SK-N-SH treated with all-trans-retinoic acid at 6 μM for 48 hours (cell line): ENCODE data around the gene CDCP1.

Experiments
- ATAC-seq: fragments of 200-7000 bp; cut with Tn5 transposase; 3 replicates; pipeline ENCODE4 v1.9.1; 2020; ENCODE audit warnings: mild to moderate bottlenecking, moderate library complexity
- BACH2 ChIP-seq: fragments of 250-450 bp; sonication (Bioruptor Pico); IDR thresholded peaks from 2 replicates; pipeline ENCODE4 v1.9.0; 2021; ENCODE audit warnings: mild to moderate bottlenecking, borderline replicate concordance
- CSDC2 ChIP-seq: fragments of 250-450 bp; sonication (Bioruptor Pico); IDR thresholded peaks from 2 replicates; pipeline ENCODE4 v1.5.0; 2020; ENCODE audit warnings: mild to moderate bottlenecking, moderate library complexity
- ESRRG ChIP-seq: fragments of 250-450 bp; sonication (Bioruptor Pico); IDR thresholded peaks from 2 replicates; pipeline ENCODE4 v1.6.1; 2021; ENCODE audit warnings: mild to moderate bottlenecking
- GLIS3 ChIP-seq: fragments of 250-450 bp; sonication (Bioruptor Pico); IDR thresholded peaks from 2 replicates; pipeline ENCODE4 v1.5.0; 2020; ENCODE audit warnings: mild to moderate bottlenecking, moderate library complexity
- ISL1 ChIP-seq: fragments of 250-450 bp; sonication (Bioruptor Pico); IDR thresholded peaks from 2 replicates; pipeline ENCODE4 v2.1.2; 2022; ENCODE audit warnings: mild to moderate bottlenecking, moderate library complexity
- OSR1 ChIP-seq: fragments of 250-450 bp; sonication (Bioruptor Pico); IDR thresholded peaks from 2 replicates; pipeline ENCODE4 v1.8.0; 2022; ENCODE audit warnings: moderate library complexity, mild to moderate bottlenecking, inconsistent platforms
- PPARA ChIP-seq: fragments of 250-450 bp; sonication (Bioruptor Pico); IDR thresholded peaks from 2 replicates; pipeline ENCODE4 v1.5.0; 2020; ENCODE audit warnings: mild to moderate bottlenecking, borderline replicate concordance
- RARB ChIP-seq: fragments of 250-450 bp; sonication (Bioruptor Pico); IDR thresholded peaks from 2 replicates; pipeline ENCODE4 v1.8.0; 2021; ENCODE audit warnings: mild to moderate bottlenecking, moderate library complexity
- SNAI2 ChIP-seq: fragments of 250-450 bp; sonication (Bioruptor Pico); IDR thresholded peaks from 2 replicates; pipeline ENCODE4 v1.5.0; 2020; ENCODE audit warnings: mild to moderate bottlenecking, moderate library complexity
- TCF4 ChIP-seq: fragments of 250-450 bp; sonication (Bioruptor Pico); IDR thresholded peaks from 2 replicates; pipeline ENCODE4 v1.8.0; 2021; ENCODE audit warnings: mild to moderate bottlenecking, moderate library complexity, borderline replicate concordance
- TOX ChIP-seq: fragments of 250-450 bp; sonication (Bioruptor Pico); IDR thresholded peaks from 2 replicates; pipeline ENCODE4 v1.8.0; 2021; ENCODE audit warnings: mild to moderate bottlenecking, moderate library complexity, borderline replicate concordance
- ZC3H10 ChIP-seq: fragments of 250-450 bp; sonication (Bioruptor Pico); IDR thresholded peaks from 2 replicates; pipeline ENCODE4 v1.5.1; 2021; ENCODE audit warnings: mild to moderate bottlenecking, moderate library complexity
- ZFP30 ChIP-seq: fragments of 450-650 bp; formaldehyde crosslinking; IDR thresholded peaks from 2 replicates; pipeline ENCODE4 v1.5.0; 2022; ENCODE audit warnings: mild to moderate bottlenecking, moderate library complexity
- ZNF565 ChIP-seq: fragments of 450-650 bp; formaldehyde crosslinking; conservative IDR thresholded peaks from 2 replicates; pipeline ENCODE4 v1.5.0; 2020; ENCODE audit warnings: low read depth, mild to moderate bottlenecking, moderate library complexity
- ZNF8 ChIP-seq: fragments of 450-650 bp; formaldehyde crosslinking; IDR thresholded peaks from 2 replicates; pipeline ENCODE4 v1.5.0; 2020; ENCODE audit warnings: mild to moderate bottlenecking, moderate library complexity
- TF ChIP-seq, protein P1 (sequence below): fragments of 250-450 bp; sonication (Bioruptor Pico); IDR thresholded peaks from 2 replicates; pipeline ENCODE4 v1.5.1; 2020; ENCODE audit warnings: low read depth, mild to moderate bottlenecking, moderate library complexity
- TF ChIP-seq, protein P2 (sequence below): fragments of 250-450 bp; sonication (Bioruptor Pico); IDR thresholded peaks from 2 replicates; pipeline ENCODE4 v1.5.1; 2021; ENCODE audit warnings: mild to moderate bottlenecking, moderate library complexity
- TF ChIP-seq, protein P3 (sequence below): fragments of 250-450 bp; sonication (Bioruptor Pico); IDR thresholded peaks from 2 replicates; pipeline ENCODE4 v1.8.0; 2021; ENCODE audit warnings: low read depth, mild to moderate bottlenecking, moderate library complexity, borderline replicate concordance
- TF ChIP-seq, protein P4 (sequence below): fragments of 250-450 bp; sonication (Bioruptor Pico); IDR thresholded peaks from 2 replicates; pipeline ENCODE4 v1.5.0; 2020; ENCODE audit warnings: mild to moderate bottlenecking, moderate library complexity

Gene CDCP1

DNA sequence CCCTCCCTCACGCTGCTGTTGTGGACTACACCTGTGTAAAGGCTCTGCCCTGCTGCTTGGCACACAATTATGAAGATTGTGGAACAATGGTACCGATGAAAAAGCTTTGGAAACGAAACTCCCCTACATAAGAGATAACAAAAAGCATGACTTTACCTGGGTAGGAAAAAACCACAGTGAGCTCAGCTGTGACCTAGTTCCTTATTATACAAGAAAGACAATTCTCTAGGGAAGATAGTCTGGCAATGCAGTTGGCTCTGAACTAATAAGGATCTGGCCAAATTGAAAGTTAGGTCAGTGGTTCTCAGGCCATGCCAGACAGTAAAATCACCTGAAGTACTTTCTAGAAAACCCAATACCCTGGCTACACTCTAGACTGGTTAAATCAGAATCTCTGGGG is 104.0 kb downstream of the CDCP1 start (continued):
- TF ChIP-seq, protein P1, sequence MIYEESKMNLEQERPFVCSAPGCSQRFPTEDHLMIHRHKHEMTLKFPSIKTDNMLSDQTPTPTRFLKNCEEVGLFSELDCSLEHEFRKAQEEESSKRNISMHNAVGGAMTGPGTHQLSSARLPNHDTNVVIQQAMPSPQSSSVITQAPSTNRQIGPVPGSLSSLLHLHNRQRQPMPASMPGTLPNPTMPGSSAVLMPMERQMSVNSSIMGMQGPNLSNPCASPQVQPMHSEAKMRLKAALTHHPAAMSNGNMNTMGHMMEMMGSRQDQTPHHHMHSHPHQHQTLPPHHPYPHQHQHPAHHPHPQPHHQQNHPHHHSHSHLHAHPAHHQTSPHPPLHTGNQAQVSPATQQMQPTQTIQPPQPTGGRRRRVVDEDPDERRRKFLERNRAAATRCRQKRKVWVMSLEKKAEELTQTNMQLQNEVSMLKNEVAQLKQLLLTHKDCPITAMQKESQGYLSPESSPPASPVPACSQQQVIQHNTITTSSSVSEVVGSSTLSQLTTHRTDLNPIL (CRISPR knock-in tag) = no peak
- no peak for TF ChIP-seq TOX
- TF ChIP-seq, all 23 proteins: peak for 0

DNA sequence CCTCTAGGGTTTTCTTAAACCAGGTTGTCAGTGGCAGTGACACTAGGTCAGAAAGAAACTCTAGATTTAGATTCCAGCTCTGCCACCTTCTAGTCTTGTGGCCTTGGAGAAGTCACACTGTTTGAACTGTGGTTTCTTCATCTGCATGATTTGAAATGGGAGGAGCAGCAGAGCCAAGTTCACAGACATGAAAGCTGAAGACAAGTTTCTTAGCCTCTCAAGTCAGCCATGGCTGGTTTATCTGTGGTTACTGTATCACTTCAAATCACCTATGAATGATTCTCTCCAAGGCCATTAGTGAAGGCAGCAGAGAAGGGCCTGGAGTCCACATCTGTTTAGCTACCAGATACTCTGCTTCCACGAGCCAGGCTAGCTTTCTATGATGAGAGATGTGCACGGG is 104.5 kb downstream of the CDCP1 start:
- no peak for ATAC-seq
- no peak for TF ChIP-seq OSR1 (CRISPR knock-in tag)
- no peak for TF ChIP-seq RARB (CRISPR knock-in tag)
- TF ChIP-seq SNAI2 (CRISPR knock-in tag) = no peak
- no peak for TF ChIP-seq TOX
- TF ChIP-seq ISL1 = no peak
- TF ChIP-seq, protein P2, sequence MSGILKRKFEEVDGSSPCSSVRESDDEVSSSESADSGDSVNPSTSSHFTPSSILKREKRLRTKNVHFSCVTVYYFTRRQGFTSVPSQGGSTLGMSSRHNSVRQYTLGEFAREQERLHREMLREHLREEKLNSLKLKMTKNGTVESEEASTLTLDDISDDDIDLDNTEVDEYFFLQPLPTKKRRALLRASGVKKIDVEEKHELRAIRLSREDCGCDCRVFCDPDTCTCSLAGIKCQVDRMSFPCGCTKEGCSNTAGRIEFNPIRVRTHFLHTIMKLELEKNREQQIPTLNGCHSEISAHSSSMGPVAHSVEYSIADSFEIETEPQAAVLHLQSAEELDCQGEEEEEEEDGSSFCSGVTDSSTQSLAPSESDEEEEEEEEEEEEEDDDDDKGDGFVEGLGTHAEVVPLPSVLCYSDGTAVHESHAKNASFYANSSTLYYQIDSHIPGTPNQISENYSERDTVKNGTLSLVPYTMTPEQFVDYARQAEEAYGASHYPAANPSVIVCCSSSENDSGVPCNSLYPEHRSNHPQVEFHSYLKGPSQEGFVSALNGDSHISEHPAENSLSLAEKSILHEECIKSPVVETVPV (CRISPR knock-in tag) = no peak
- TF ChIP-seq ZNF565 (CRISPR knock-in tag) = no peak
- no peak for TF ChIP-seq GLIS3 (CRISPR knock-in tag)
- TF ChIP-seq CSDC2 (CRISPR knock-in tag) = no peak
- no peak for TF ChIP-seq PPARA (CRISPR knock-in tag)
- TF ChIP-seq, protein P1 (CRISPR knock-in tag) = no peak
- no peak for TF ChIP-seq TCF4 (CRISPR knock-in tag)
- TF ChIP-seq, protein P3, sequence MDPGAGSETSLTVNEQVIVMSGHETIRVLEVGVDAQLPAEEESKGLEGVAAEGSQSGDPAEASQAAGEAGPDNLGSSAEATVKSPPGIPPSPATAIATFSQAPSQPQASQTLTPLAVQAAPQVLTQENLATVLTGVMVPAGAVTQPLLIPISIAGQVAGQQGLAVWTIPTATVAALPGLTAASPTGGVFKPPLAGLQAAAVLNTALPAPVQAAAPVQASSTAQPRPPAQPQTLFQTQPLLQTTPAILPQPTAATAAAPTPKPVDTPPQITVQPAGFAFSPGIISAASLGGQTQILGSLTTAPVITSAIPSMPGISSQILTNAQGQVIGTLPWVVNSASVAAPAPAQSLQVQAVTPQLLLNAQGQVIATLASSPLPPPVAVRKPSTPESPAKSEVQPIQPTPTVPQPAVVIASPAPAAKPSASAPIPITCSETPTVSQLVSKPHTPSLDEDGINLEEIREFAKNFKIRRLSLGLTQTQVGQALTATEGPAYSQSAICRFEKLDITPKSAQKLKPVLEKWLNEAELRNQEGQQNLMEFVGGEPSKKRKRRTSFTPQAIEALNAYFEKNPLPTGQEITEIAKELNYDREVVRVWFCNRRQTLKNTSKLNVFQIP (CRISPR knock-in tag) = no peak
- TF ChIP-seq, protein P4, sequence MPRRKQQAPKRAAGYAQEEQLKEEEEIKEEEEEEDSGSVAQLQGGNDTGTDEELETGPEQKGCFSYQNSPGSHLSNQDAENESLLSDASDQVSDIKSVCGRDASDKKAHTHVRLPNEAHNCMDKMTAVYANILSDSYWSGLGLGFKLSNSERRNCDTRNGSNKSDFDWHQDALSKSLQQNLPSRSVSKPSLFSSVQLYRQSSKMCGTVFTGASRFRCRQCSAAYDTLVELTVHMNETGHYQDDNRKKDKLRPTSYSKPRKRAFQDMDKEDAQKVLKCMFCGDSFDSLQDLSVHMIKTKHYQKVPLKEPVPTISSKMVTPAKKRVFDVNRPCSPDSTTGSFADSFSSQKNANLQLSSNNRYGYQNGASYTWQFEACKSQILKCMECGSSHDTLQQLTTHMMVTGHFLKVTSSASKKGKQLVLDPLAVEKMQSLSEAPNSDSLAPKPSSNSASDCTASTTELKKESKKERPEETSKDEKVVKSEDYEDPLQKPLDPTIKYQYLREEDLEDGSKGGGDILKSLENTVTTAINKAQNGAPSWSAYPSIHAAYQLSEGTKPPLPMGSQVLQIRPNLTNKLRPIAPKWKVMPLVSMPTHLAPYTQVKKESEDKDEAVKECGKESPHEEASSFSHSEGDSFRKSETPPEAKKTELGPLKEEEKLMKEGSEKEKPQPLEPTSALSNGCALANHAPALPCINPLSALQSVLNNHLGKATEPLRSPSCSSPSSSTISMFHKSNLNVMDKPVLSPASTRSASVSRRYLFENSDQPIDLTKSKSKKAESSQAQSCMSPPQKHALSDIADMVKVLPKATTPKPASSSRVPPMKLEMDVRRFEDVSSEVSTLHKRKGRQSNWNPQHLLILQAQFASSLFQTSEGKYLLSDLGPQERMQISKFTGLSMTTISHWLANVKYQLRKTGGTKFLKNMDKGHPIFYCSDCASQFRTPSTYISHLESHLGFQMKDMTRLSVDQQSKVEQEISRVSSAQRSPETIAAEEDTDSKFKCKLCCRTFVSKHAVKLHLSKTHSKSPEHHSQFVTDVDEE = no peak
- TF ChIP-seq ESRRG (CRISPR knock-in tag) = no peak
- TF ChIP-seq ZNF8 (CRISPR knock-in tag) = no peak
- no peak for TF ChIP-seq BACH2 (CRISPR knock-in tag)
- no peak for TF ChIP-seq ZC3H10 (CRISPR knock-in tag)

DNA sequence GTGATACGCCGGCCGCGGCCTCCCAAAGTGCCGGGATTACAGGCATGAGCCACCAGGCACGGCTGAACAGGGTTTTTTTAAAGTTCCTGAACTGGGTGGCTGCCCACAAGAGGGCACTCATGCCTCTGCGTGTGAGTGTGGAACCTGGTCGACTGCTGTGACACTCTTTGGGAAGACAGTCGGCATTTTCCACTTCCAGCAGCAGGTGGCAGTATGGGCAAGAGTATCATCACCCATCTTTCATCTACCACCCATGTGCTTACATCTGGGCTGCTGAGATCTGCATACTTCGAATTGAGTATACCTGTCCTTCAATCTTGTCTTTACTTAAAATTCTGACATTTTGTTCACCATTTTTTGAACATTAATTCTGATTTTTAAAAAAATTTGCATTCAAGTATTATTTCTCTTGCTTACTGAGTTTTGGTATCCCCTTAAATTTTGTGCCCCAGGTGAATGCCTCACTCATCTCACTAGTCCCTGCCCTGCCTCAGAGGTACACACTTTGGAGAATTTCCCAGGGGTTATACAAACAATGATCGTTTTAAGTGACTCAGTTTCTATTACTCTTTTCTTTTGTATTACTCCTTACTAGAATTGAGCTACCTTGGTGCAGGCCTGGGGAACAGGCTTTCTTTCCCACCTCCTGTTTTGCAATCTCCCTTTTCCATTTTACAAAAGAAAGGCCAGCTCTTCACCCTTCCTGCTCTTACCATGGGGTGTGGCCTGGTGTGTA is 108.3 kb downstream of the CDCP1 start:
- TF ChIP-seq BACH2 (CRISPR knock-in tag) (no peak), CSDC2 (CRISPR knock-in tag) (no peak), ZNF8 (CRISPR knock-in tag) (no peak), ZFP30 (CRISPR knock-in tag) (no peak), ESRRG (CRISPR knock-in tag) (no peak)
- TF ChIP-seq, protein P2 (CRISPR knock-in tag) = no peak
- TF ChIP-seq, protein P4 = no peak
- ATAC-seq = peak; percentile 93
